ENCODE measurements around the gene FSCN2. TPM values are rescaled to one million over a fixed set of nuclear protein-coding genes. Genes with fewer than 3 reads are reported as not detected.

FSCN2 gene
- total and polyA plus RNA-seq, 2 of the 4 experiments (the other 2 are of a cell fraction), result 0.18 to 0.84 TPM

GRCh38 chr17:81513753-81514488, 14.3 kb upstream of the FSCN2 start:
- TF ChIP-seq MAZ (IDR thresholded peaks at IDR 0.05; ENCODE audit: borderline replicate concordance, low read depth, low read length) (no peak), NFE2L2 (IDR thresholded peaks at IDR 0.05; ENCODE audit: low read depth, low read length) (no peak), SMC3 (IDR thresholded peaks at IDR 0.05; ENCODE audit: low read depth, low read length) (no peak), CHD1 (IDR thresholded peaks at IDR 0.05; ENCODE audit: low read depth, low read length) (no peak), MAFK (IDR thresholded peaks at IDR 0.05; ENCODE audit: low read depth, low read length) (no peak), RAD21 (IDR thresholded peaks at IDR 0.05; ENCODE audit: low read length) (no peak), CTCF (conservative IDR thresholded peaks at IDR 0.05; ENCODE audit: low read depth, low read length) (no peak), CEBPB (IDR thresholded peaks at IDR 0.05; ENCODE audit: low read depth, low read length) (no peak), RCOR1 (IDR thresholded peaks at IDR 0.05; ENCODE audit: insufficient replicate concordance, low read length) (no peak), FOS (IDR thresholded peaks at IDR 0.05; ENCODE audit: low read depth, low read length) (no peak), ELK1 (IDR thresholded peaks at IDR 0.05; ENCODE audit: borderline replicate concordance, low read depth, low read length) (no peak)
- Histone ChIP-seq H3K18ac (ENCODE audit: low read depth, low read length) (peak overlapping the region; percentile 77), H3K4me2 (ENCODE audit: low read depth, low read length) (peak overlapping the region; percentile 84), H4K8ac (ENCODE audit: low read depth in 2 of 2, low read length in 2 of 2) (peak overlapping the region; percentile 92 to 96), H3K27ac (ENCODE audit: insufficient read depth, low read length) (peak overlapping the region; percentile 99), H3K9me1 (ENCODE audit: insufficient read depth, low read length) (no peaks in the 10 kb centered on the region), H3K9me3 (ENCODE audit: control insufficient read depth, insufficient read depth, low read length) (no peaks in the 10 kb centered on the region), H4K20me1 (ENCODE audit: insufficient read depth, low read length) (peaks cover 62% of the 10 kb centered on the region), H3K9ac (ENCODE audit: low read depth, low read length) (peak overlapping the region; percentile 97), H3K4ac (ENCODE audit: low read depth, low read length) (peak overlapping the region; percentile 99), H4K5ac (ENCODE audit: low read depth, low read length) (peak overlapping the region; percentile 95), H3K36me3 (ENCODE audit: control insufficient read depth, insufficient read depth, low read length) (peaks cover 33% of the 10 kb centered on the region), H3K56ac (ENCODE audit: extremely low read depth, insufficient read depth, low read length) (peak overlapping the region; percentile 94), H3K4me1 (ENCODE audit: control insufficient read depth, insufficient read depth, low read length) (peaks cover 25% of the 10 kb centered on the region), H2BK20ac (ENCODE audit: low read depth, low read length) (peak overlapping the region; percentile 27; the same call in 1 of the 2 replicates), H2AK9ac (replicated peaks; ENCODE audit: low read depth, low read length, poor library complexity) (peak overlapping the region; percentile 100), H2BK5ac (ENCODE audit: low read depth, low read length, poor library complexity, severe bottlenecking) (peak overlapping the region; percentile 95), H2AK5ac (ENCODE audit: low read depth, low read length) (peak overlapping the region; percentile 99), H3K27me3 (ENCODE audit: control insufficient read depth, insufficient read depth, low read length) (no peaks in the 10 kb centered on the region), H3K23ac (ENCODE audit: low read depth, low read length) (peak overlapping the region; percentile 88), H2AFZ (replicated peaks; ENCODE audit: low read length, poor library complexity) (peak overlapping the region; percentile 86), H3K79me1 (ENCODE audit: low read depth in 1 of 2, low read length in 2 of 2) (peaks cover 6 to 65% of the 10 kb centered on the region in 2 experiments; a peak in 3 of 4 replicates), H3K4me3 (ENCODE audit: insufficient read depth, low read depth, low read length) (peak overlapping the region; percentile 43), H2BK120ac (ENCODE audit: low read depth, low read length) (peak overlapping the region; percentile 90), H3K14ac (replicated peaks; ENCODE audit: low read depth, low read length) (peak overlapping the region; percentile 98), H4K91ac (ENCODE audit: insufficient read depth, low read depth, low read length) (peak overlapping the region; percentile 99), H2BK15ac (ENCODE audit: low read depth, low read length) (peak overlapping the region; percentile 82; the same call in 1 of the 3 replicates)
- CTCF ChIA-PET, result no interaction called here
- 0% methylated on average over 28 of the region's 64 CpGs; no CpG with 5 or more reads in 1 of the 2 experiments for WGBS, 2 experiments (ENCODE audit: extremely low coverage in 2 of 2, insufficient read length in 1 of 2)
- intact Hi-C loops (cut with micrococcal nuclease) (no loop called here), in situ Hi-C loops (cut with MboI; ENCODE audit: low sequenced_read_pairs) (no loop called here), dilution Hi-C loops (cut with HindIII; ENCODE audit: low sequenced_read_pairs, unreplicated experiment) (no loop called here)
- POLR2A ChIA-PET (ENCODE audit: unreplicated experiment), result interaction anchor here (0.5 to 0.6 kb wide), 2 partner anchors 43 to 1567 kb away, joined by 3 to 5 read pairs; no protein-coding TSS in a partner anchor
- BruUV-seq (replicated peaks), result no TSS peak
- ATAC-seq (ENCODE audit: low read depth), result peak; percentile 1
- peak; percentile 68 for DNase-seq

Data from IMR-90 (cell line).